ENCODE results near the gene MAIP1.
A peak's percentile ranks its signal among the peaks of the same experiment; 100 is the strongest.

MAIP1 gene

GRCh38 chr2:199984159-199984558, 28.8 kb downstream of the MAIP1 start:
- DNase-seq (ENCODE audit: low read depth, low spot score) = no peak
- no peak overlapping the region for H3K4me3 ChIP-seq (ENCODE audit: low read length)

DNA sequence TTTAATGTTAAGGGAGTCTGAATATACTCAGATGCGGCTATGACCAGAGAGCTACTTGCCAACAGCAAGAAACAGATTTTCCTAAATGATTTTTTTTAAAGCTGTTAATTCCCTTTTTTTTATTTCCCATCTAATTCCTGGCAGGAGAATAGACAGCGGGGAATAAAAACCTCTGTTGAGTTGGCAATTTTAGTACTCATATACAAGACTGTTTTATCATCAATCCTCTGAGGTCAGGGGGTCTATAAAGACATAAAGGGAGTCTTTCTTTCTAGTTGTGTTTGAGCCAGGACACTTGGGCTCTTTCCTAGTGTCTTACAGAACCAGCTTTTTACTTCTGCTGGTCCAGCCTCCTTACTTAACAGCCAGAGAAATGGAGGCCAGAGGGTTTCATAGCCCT, 29.4 kb downstream of the MAIP1 start:
- no peak for DNase-seq (ENCODE audit: low read depth, low spot score)
- no peak overlapping the region for H3K4me3 ChIP-seq (ENCODE audit: low read length)

DNA sequence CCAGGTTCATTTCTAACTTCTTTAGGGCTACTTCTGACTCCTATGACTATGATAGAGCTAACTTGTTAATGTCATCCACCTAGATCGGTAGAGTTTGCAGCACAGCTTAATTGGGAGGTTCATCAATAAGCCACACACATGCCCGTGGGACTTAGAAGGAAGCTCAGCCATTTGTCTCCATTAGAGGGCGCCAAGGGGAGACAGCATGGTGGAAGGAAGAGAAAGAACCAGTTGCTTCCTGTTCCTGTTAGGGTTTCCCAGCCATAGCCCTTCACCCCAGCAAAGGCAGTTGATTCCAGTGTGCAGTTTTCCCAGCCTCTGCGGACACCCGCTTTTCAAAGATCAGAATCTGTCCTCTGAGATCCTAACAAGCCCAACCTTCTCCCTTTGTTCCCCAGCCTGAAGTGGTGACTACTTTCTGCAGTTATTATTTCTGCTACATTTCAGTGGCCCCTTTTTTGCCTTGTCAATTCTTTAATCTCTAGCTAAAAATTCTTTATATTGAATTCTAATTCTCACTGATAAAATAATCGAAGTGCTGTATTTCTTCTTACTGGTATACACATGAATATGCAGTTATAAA, 30.3 kb downstream of the MAIP1 start:
- peak; percentile 72 for DNase-seq (ENCODE audit: low read depth, low spot score)
- no peak overlapping the region for H3K4me3 ChIP-seq (ENCODE audit: low read length)

GRCh38 chr2:199987586-199987985, 32.2 kb downstream of the MAIP1 start:
- DNase-seq (ENCODE audit: low read depth, low spot score) = peak; percentile 40
- H3K4me3 ChIP-seq (ENCODE audit: low read length) = peak overlapping the region; percentile 17

DNA sequence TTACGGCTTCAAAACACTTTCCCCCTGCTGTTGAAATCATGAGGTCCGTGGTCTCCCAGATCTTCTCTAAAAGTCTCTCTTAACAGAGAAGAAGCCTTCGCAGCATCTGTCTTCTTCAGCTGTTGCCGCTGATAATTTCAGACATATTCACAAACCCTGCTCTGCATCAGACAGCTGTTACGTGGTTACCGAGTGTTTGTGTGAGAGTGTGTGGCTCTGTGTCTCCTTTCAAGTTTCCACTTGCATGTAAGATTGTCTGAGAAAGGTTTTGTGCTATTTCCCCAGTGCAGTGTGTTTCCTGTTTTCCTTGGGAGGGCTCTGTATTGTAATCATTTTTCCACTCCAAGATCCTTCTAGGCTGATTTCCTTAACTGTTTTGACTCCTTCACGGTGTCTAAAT, 32.8 kb downstream of the MAIP1 start:
- DNase-seq (ENCODE audit: low read depth, low spot score) = peak; percentile 84
- peak overlapping the region; percentile 17 for H3K4me3 ChIP-seq (ENCODE audit: low read length)

GRCh38 chr2:199989822-199990221, 34.4 kb downstream of the MAIP1 start:
- no peak for DNase-seq (ENCODE audit: low read depth, low spot score)
- no peak overlapping the region for H3K4me3 ChIP-seq (ENCODE audit: low read length)

GRCh38 chr2:199991691-199992090, 36.3 kb downstream of the MAIP1 start:
- no peak overlapping the region for H3K4me3 ChIP-seq (ENCODE audit: low read length)
- DNase-seq (ENCODE audit: low read depth, low spot score) = no peak

- no peak overlapping the region for H3K4me3 ChIP-seq (ENCODE audit: low read length)
Observed at GRCh38 chr2:199992296-199992695, 36.9 kb downstream of the MAIP1 start.

DNA sequence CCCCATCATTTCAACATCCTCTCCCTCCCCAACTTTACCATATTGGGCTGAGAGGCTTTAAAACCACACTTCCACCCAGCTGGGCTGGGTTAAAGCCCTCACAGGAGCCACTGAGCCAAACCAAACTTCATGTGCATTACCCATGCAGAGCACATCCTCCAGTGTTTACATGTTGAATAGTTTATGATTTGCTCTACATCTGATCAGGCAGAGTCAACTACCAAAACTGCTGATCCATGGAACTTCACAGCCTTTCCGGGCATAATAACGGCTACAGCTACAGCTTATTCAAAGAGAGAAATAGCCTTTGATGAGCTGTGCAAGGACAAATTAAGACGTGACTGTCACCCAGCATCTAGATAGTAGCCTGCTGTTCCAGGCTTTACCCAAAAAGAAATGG, 39.0 kb downstream of the MAIP1 start:
- peak; percentile 36 for DNase-seq (ENCODE audit: low read depth, low spot score)
- H3K4me3 ChIP-seq (ENCODE audit: low read length) = no peak overlapping the region

More at GRCh38 chr2:199992296-199992695, 36.9 kb downstream of the MAIP1 start:
- DNase-seq (ENCODE audit: low read depth, low spot score) = no peak

DNA sequence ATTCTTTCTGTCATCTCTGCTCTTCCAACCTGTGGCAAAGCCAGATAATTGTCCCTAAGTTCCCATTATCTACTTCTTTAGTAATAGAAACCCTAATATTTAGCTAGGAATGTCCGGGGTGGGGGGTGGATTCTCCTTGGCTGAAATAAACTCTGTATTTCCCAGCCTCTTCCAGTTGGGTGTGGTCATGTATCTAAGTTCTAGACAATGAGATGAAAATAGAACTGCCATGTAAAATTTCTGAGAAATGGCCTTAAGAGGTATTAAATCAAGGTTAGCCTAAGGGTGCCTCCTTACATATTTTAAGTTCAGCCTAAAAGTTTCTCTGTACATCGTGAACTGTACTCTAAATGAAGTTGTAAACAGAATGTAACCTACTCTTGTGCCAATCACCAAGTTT, 39.5 kb downstream of the MAIP1 start:
- no peak overlapping the region for H3K4me3 ChIP-seq (ENCODE audit: low read length)
- no peak for DNase-seq (ENCODE audit: low read depth, low spot score)

GRCh38 chr2:199997296-199997695, 41.9 kb downstream of the MAIP1 start:
- H3K4me3 ChIP-seq (ENCODE audit: low read length) = no peak overlapping the region
- no peak for DNase-seq (ENCODE audit: low read depth, low spot score)

- H3K4me3 ChIP-seq (ENCODE audit: low read length) = no peak overlapping the region
- no peak for DNase-seq (ENCODE audit: low read depth, low spot score)
Observed at GRCh38 chr2:199999166-199999565, 43.8 kb downstream of the MAIP1 start.

DNA sequence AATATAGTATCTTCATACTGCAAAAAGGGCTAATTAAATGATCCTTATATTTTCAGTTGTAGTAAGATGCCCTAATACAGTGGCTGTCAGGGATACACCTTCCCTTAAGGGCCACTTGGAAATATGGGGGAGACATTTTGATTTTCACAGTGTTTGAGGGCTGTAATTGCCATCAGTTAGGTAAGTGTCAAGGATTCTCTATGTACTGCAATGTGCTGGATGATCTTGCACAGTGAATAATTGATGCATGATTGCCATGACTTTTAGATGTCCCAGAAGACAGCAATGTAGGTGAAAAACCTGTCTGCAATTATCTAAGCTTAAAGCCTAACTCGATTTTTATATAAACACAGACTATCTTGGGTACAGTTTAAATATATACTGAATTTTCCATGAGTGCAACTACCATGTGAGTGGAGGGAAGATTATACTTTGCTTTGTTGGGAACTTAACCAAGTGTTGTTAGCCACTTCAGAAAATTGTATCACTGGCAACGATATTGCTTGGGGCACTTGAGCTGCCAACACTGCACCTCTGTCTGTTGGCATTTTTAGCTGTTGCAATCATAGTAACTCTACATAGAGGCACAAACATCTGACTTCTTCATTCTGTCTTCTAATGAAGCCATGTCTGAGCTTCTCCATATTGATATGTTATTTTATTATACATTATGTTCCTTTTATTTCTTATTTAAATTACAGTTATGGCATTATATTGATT, 45.2 kb downstream of the MAIP1 start:
- no peak overlapping the region for H3K4me3 ChIP-seq (ENCODE audit: low read length)
- DNase-seq (ENCODE audit: low read depth, low spot score) = no peak

DNA sequence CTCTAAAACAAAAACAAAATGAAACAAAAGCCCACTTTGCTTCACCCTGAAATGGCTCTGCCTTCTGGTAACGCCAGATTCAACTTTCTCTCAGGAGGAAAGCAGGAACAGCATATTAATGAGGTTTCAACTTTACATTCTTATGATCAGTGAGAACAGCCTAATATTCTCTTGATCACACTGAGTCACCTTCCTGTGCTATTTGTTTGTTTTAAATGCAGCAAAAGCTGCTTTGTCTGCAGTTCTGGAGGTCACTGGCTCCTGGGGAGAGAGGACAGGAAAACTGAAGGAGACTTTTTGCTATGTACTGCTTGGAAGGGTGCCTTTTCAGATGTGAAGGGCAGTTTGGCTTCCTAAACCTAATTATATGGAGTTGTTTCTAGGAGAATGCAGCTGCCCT, 48.1 kb downstream of the MAIP1 start:
- DNase-seq (ENCODE audit: low read depth, low spot score) = no peak
- H3K4me3 ChIP-seq (ENCODE audit: low read length) = no peak overlapping the region

DNA sequence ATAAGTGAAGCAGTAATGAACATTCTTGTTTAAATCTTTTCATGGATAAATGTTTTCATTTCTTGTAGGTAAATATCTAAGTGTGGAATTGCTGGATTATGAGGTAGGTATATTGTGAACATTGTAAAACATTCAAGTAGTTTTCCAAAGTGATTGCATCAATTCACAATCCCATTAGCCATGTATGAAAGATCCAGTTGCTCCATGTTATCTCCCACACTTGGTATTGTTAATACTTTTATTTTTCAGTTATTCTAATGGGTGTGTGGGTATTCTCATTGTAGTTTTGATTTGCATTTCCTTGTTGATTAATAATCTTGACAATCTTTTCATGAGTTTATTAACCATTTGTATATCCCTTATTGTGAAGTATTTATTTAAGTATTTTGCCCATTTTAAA, 50.3 kb downstream of the MAIP1 start:
- no peak overlapping the region for H3K4me3 ChIP-seq (ENCODE audit: low read length)
- no peak for DNase-seq (ENCODE audit: low read depth, low spot score)

DNA sequence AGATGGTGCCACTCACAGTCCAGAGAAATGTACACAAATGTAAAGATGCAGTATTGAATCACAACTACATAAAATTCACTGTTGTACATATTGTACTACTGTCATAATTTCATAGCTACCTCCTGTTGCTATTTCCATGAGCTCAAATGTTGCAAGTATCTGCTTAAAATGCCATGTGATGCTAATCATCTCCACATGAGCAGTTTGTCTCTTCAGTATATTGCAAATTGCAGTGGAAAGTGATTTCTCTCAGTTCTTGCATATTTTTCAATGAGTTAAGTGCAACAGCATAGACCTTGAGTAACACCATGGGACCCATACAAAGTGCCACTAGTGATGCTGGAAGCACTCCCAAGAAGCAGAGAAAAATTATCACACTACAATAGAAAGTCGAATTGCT, 51.9 kb downstream of the MAIP1 start:
- no peak overlapping the region for H3K4me3 ChIP-seq (ENCODE audit: low read length)
- DNase-seq (ENCODE audit: low read depth, low spot score) = no peak

DNA sequence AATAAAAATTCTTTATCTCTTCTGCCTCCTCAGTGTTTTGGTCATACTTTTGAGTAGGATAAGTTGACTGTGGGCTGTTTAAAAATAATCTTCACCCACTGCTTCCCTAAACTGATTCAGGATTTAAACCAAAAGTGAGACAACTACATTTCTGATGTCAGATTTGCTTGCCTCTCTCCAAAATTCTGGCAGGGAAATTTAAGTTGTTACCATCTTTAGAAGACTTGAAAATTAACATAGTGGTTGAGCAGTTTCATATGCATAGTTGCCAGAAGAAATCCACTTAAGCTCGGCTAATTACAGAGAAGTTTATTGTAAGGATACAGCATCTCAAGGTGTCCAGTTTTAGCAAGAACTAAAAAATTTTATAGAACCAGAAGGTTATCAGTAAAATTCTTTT, 57.0 kb downstream of the MAIP1 start:
- no peak for DNase-seq (ENCODE audit: low read depth, low spot score)
- no peak overlapping the region for H3K4me3 ChIP-seq (ENCODE audit: low read length)
